Adrenal gland (tissue), 5 donors: Measurements from ENCODE around the gene TMEM98.

Experiments used
- POLR2A ChIP-seq, 2 donors: fragments of 450-650 bp; IDR thresholded peaks; one replicate each; pipeline ENCODE4 v1.6.1; 2017; ENCODE audit warnings: antibody characterized with exemption in 2 of 2, mild to moderate bottlenecking in 2 of 2, moderate library complexity in 1 of 2
- TF ChIP-seq, protein P1 (sequence below), 6 experiments: fragments of 450-650 bp in 4 of 6; fragments of 200-600 bp in 2 of 6; sonication (generic) in 1 of 6; IDR thresholded peaks; 1 replicate in 5 of 6; 2 replicates in 1 of 6; pipeline versions ENCODE4 v1.5.1 to v1.8.0; 2016 to 2021; ENCODE audit warnings: antibody characterized with exemption in 6 of 6, mild to moderate bottlenecking in 2 of 6, moderate library complexity in 1 of 6
- donor health status: DM: no; HTN: no; CAD: no.

DNA sequence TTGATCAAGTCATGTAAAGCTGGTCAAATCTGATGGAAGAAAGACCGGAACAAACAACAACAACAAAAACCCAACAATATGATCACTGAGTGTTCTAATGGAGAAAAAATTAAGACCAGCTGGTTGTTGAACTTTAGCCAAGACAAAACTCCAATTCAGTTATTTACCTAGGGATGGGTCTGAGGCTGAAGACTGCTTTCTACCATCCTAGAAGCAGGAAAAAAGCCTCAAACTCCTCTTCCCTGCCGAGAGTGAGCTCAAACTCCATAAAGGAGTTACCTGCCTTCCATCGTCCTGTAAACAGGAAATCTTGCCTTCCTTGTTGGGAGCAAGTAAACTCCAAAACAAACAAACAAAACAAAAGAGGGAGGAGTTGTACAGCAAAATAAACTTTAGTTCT, 23.1 kb upstream of the TMEM98 start:
- TF ChIP-seq, protein P1, sequence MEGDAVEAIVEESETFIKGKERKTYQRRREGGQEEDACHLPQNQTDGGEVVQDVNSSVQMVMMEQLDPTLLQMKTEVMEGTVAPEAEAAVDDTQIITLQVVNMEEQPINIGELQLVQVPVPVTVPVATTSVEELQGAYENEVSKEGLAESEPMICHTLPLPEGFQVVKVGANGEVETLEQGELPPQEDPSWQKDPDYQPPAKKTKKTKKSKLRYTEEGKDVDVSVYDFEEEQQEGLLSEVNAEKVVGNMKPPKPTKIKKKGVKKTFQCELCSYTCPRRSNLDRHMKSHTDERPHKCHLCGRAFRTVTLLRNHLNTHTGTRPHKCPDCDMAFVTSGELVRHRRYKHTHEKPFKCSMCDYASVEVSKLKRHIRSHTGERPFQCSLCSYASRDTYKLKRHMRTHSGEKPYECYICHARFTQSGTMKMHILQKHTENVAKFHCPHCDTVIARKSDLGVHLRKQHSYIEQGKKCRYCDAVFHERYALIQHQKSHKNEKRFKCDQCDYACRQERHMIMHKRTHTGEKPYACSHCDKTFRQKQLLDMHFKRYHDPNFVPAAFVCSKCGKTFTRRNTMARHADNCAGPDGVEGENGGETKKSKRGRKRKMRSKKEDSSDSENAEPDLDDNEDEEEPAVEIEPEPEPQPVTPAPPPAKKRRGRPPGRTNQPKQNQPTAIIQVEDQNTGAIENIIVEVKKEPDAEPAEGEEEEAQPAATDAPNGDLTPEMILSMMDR (IDR thresholded peaks at IDR 0.05): no peak
- no peak for TF ChIP-seq POLR2A (IDR thresholded peaks at IDR 0.05)
